Activated CD8-positive, alpha-beta T cell treated with anti-CD3 and anti-CD28 coated beads for 36 hours (primary cell): ENCODE data around the gene CNTNAP2. TPM values are rescaled to one million over a fixed set of nuclear protein-coding genes. Genes with fewer than 3 reads are reported as not detected.

Source experiments
- ATAC-seq: fragments of 200-7000 bp; cut with Tn5 transposase; one replicate; pipeline ENCODE4 v1.10.0; 2021; ENCODE audit warnings: mild to moderate bottlenecking, moderate library complexity
- CTCF ChIA-PET: fragments of 350-600 bp; sonication (Branson Sonifier 250); formaldehyde crosslinking; loops from one replicate; lab custom pipeline; 2021; ENCODE audit warnings: antibody characterized with exemption; lab: Charles Lee
- POLR2A ChIA-PET: fragments of 350-600 bp; sonication (Branson Sonifier 250); formaldehyde crosslinking; loops from one replicate; lab custom pipeline; 2021; ENCODE audit warnings: antibody characterized with exemption; lab: Charles Lee
- DNase-seq: peaks from one replicate; pipeline ENCODE4 v3.0.0-alpha.2; 2020
- H3K27ac Mint-ChIP-seq: one replicate; pipeline ENCODE4 v1.8.0; 2021; ENCODE audit warnings: mild to moderate bottlenecking, mixed read lengths
- H3K27me3 Mint-ChIP-seq: one replicate; pipeline ENCODE4 v1.8.0; 2021; ENCODE audit warnings: mixed read lengths
- H3K36me3 Mint-ChIP-seq: one replicate; pipeline ENCODE4 v1.8.0; 2021; ENCODE audit warnings: low read depth, mixed read lengths
- H3K4me1 Mint-ChIP-seq: one replicate; pipeline ENCODE4 v1.8.0; 2021; ENCODE audit warnings: low read depth, mixed read lengths
- H3K4me3 Mint-ChIP-seq: one replicate; pipeline ENCODE4 v1.8.0; 2021; ENCODE audit warnings: mild to moderate bottlenecking, moderate library complexity, mixed read lengths
- H3K9me3 Mint-ChIP-seq: one replicate; pipeline ENCODE4 v1.8.0; 2021; ENCODE audit warnings: mixed read lengths
- intact Hi-C: fragments of 100-400 bp; cut with micrococcal nuclease; formaldehyde crosslinking; loops from one replicate; pipeline ENCODE4 v1.10.0; 2022
- total RNA-seq, 2 experiments: library from RNA; stranded (reverse); gene quantifications; one replicate each; pipeline ENCODE4 v1.2.3, GENCODE V29; 2021
- TF ChIP-seq, protein P1 (sequence below): fragments of 200-600 bp; IDR thresholded peaks from one replicate; pipeline ENCODE4 v1.8.0; 2022; ENCODE audit warnings: antibody characterized with exemption, mild to moderate bottlenecking

CNTNAP2 gene
- total RNA-seq, 2 experiments from 2014 or later, result not detected

DNA sequence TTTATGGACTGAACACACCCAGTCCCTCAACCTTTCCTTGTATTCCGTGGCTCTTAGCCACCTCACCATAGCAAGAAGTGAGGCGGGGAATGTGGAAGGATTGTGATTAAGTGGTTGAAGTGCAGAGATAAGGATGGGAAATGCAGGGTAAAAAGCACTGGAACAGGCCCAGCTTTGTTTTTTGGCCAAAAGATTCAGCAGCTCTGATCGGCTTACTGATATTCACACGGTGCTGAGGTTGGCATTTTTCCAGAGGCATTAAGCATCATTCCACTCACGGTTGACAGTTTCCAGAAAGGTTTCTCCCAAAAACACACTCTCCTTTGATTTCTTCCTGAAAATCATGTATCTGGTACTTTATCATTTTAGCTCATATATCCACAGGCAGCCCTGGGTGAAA lies 544.2 kb downstream of the CNTNAP2 start:
- TF ChIP-seq, protein P1, sequence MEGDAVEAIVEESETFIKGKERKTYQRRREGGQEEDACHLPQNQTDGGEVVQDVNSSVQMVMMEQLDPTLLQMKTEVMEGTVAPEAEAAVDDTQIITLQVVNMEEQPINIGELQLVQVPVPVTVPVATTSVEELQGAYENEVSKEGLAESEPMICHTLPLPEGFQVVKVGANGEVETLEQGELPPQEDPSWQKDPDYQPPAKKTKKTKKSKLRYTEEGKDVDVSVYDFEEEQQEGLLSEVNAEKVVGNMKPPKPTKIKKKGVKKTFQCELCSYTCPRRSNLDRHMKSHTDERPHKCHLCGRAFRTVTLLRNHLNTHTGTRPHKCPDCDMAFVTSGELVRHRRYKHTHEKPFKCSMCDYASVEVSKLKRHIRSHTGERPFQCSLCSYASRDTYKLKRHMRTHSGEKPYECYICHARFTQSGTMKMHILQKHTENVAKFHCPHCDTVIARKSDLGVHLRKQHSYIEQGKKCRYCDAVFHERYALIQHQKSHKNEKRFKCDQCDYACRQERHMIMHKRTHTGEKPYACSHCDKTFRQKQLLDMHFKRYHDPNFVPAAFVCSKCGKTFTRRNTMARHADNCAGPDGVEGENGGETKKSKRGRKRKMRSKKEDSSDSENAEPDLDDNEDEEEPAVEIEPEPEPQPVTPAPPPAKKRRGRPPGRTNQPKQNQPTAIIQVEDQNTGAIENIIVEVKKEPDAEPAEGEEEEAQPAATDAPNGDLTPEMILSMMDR, result no peak
- H3K4me3 Mint-ChIP-seq, result no peak overlapping the region
- ChIA-PET CTCF (no interaction called here), POLR2A (no interaction called here)
- intact Hi-C loops, result no loop called here
- H3K27me3 Mint-ChIP-seq, result no peaks in the 10 kb centered on the region
- H3K27ac Mint-ChIP-seq, result no peak overlapping the region
- H3K36me3 Mint-ChIP-seq, result no peaks in the 10 kb centered on the region
- no peak for ATAC-seq
- H3K9me3 Mint-ChIP-seq, result peaks cover 5% of the 10 kb centered on the region
- peaks cover 3% of the 10 kb centered on the region for H3K4me1 Mint-ChIP-seq
- DNase-seq, result no peak

DNA sequence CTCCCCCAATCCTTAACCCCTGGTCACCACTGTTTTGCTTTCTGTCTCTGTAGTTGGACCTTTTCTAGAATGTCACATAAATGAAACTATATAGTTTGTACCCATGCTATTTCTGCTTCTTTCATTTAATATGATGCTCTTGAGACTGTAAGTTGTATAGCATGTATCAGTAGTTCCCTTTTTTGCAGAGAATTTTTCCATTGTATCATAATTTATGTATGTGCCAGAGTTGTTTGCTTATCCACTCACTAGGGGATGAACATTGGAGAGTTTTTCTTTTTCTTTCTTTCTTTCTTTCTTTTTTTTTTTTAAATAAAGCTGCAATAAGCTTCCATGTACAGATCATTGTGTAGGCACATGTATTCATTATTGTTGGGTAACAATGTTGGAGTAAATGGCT lies 544.8 kb downstream of the CNTNAP2 start:
- Mint-ChIP-seq H3K4me3 (no peak overlapping the region), H3K9me3 (peaks cover 8% of the 10 kb centered on the region)
- intact Hi-C loops, result no loop called here

DNA sequence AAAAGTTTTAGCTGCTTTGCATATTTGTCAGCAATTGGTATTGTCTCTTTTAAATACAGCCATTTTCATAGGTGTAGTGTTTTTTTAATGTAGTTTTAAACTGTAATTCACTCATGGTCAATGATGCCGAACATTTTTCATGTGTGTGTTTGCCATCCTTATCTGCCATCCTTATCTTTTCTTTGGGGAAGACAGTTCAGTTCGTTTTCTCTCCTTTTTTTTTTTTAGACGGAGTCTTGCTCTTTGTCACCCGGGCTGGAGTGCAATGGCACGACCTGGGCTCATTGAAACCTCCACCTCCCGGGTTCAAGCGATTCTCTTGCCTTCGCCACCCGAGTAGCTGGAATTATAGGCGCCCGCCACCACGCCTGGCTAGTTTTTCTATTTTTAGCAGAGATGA lies 545.3 kb downstream of the CNTNAP2 start:
- Mint-ChIP-seq H3K27me3 (no peaks in the 10 kb centered on the region), H3K9me3 (peaks cover 13% of the 10 kb centered on the region), H3K36me3 (no peaks in the 10 kb centered on the region), H3K4me3 (no peak overlapping the region), H3K27ac (no peak overlapping the region), H3K4me1 (no peaks in the 10 kb centered on the region)
- DNase-seq (no peak), ATAC-seq (no peak)
- TF ChIP-seq, protein P1, result no peak
- POLR2A ChIA-PET, result no interaction called here
- CTCF ChIA-PET, result no interaction called here
- intact Hi-C loops, result no loop called here

More for the DNA sequence above, 544.8 kb downstream of the CNTNAP2 start:
- Mint-ChIP-seq H3K27me3 (no peaks in the 10 kb centered on the region), H3K36me3 (no peaks in the 10 kb centered on the region), H3K4me1 (no peaks in the 10 kb centered on the region), H3K27ac (no peak overlapping the region)
- TF ChIP-seq, protein P1, result no peak
- ChIA-PET POLR2A (no interaction called here), CTCF (no interaction called here)
- no peak for DNase-seq
- ATAC-seq, result no peak

DNA sequence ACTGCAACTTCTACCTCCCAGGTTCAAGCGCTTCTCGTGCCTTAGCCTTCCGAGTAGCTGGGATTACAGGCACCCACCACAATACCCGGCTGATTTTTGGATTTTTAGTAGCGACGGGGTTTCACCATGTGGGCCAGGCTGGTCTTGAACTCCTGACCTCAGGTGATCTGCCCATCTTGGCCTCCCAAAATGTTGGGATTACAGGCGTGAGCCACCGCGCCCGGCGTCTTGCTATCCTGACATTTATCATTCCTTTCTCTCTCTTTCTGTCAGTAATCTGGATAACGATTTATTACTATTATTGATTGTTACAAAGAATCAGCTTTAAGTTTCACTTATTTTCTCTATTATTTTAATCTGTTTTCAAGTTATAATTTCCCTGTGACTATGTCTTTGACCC lies 548.4 kb downstream of the CNTNAP2 start:
- TF ChIP-seq, protein P1, result no peak
- Mint-ChIP-seq H3K4me1 (no peaks in the 10 kb centered on the region), H3K27ac (no peak overlapping the region), H3K4me3 (no peak overlapping the region), H3K9me3 (peaks cover 13% of the 10 kb centered on the region), H3K27me3 (no peaks in the 10 kb centered on the region), H3K36me3 (no peaks in the 10 kb centered on the region)
- POLR2A ChIA-PET, result no interaction called here
- intact Hi-C loops, result no loop called here
- DNase-seq (no peak), ATAC-seq (no peak)
- CTCF ChIA-PET, result no interaction called here

DNA sequence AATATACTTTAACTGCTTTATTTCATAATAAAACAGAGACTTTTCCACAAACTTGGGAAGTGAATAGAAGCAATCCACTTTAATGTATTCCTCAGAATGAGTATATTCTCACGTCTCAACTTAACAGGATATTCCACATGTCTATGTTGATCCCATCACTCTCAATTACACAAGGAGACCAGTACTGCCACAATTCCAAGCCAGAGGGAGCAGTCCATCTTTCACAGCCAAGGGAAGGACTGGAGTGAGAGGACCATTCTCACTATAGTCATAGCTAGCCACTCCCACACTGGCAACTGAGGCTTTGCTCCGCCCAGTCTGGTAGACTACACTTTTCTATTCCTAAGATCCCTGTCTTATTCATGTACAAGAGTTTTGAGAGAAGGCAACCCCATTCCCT lies 553.9 kb downstream of the CNTNAP2 start:
- ChIA-PET POLR2A (no interaction called here), CTCF (no interaction called here)
- TF ChIP-seq, protein P1, result no peak
- H3K27me3 Mint-ChIP-seq, result no peaks in the 10 kb centered on the region
- H3K4me3 Mint-ChIP-seq, result no peak overlapping the region
- DNase-seq, result no peak
- H3K4me1 Mint-ChIP-seq, result no peaks in the 10 kb centered on the region
- ATAC-seq, result no peak
- intact Hi-C loops, result no loop called here
- no peak overlapping the region for H3K27ac Mint-ChIP-seq
- no peaks in the 10 kb centered on the region for H3K36me3 Mint-ChIP-seq
- H3K9me3 Mint-ChIP-seq, result peaks cover 11% of the 10 kb centered on the region
